ENCODE data around the gene CBR1.
"Not testable (repeated sequence)": the region's sequence is repeated elsewhere in the genome, so short reads cannot be mapped to it uniquely, and the experiment has no call there.

Gene CBR1

DNA sequence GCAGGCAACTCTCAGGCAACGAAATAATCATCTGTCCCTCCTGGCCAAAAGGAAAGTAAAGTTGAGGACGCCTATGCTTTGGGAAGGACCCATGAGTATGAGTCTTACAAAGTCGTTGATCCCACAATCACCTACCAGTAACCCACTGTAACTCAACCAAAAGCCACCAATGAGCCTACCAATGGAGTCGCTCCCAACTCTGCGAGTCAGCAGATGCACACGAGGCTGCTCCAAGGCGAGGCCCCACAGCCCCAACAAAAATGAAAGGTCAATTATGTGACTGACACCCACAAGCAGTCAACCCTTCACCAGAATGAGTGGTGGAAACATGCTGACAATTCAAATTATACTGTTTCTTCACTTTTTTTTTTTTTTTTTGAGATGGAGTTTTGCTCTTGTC is 21.5 kb upstream of the CBR1 start:
- no peak for DNase-seq (ENCODE audit: low read depth in 2 of 2)

DNA sequence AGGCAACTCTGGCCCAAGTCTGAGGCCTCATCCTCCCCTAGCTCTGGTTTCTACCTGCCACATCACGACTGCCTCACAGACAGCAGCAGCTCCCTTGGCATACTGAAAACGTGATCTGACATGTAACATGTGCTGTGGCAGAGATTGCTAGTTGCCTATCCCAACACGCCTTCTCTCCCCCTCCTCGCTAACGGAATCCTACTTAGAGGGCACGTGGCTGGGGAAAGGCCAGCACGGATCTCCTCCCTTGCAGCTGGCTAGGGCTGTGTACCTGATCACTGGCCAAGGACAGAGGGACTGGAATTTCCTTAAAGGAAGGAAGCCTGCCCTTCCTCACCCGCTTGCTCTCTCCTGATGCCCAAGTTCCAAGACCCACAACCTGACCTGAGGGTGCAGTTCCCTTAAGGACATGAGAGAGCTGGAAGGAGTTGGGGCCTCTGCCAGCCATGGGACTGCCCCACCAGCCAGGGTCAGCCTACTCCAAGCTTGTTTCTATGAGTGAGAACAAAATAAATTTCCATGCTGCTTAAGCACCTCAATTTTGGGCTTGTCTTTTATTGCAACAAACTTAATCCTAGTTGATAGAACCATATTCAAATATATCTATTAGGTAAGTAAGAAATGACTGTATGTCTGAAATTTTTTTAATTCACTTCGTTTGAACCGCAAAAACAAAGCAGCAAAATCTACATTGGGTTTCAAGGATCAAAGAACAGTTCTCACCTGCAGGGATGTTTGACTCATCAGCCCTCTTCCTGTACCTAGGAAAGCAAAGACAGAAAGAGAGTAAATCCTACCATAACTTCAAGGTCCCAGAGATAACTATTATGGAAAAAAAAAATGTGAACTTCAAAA is 16.7 kb upstream of the CBR1 start:
- no peak for DNase-seq (ENCODE audit: low read depth in 2 of 2)

DNA sequence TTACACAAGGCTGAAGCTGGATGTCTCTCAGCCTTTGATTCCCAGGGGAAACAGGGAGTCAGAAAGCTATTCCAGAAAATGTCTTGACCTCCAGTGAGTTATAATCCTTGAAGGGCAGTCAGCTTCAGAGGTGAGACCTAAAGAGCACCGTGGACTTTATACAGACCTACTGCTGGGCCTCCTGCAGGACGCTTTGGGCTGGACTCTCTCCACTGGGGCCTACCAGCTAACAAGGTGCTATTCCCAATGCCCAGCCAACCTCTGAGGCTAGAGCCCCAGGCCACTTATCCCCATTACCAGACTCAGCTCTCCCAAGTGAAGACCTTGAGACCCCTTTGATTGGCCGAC is 16.1 kb upstream of the CBR1 start:
- no peak for DNase-seq (ENCODE audit: low read depth in 2 of 2)

DNA sequence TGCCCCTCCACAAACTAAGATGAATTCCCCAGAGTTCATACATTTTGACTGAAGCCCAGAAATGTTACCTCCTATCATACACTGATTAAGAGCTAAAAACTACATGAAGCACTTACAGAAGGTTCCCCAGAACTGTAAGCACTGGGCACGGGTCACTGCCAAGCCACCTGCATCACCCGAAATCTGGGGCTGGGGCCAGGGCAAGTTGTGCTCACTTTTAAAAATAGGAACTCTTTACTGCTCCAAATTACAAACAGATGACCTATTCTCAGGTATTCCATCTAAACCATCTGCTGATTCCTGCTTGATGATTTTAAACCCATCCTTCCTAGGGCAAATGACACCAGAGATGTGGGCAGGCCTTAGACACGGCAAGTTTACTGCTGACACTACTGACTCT is 14.3 kb upstream of the CBR1 start:
- no peak for DNase-seq (ENCODE audit: low read depth in 2 of 2)

DNA sequence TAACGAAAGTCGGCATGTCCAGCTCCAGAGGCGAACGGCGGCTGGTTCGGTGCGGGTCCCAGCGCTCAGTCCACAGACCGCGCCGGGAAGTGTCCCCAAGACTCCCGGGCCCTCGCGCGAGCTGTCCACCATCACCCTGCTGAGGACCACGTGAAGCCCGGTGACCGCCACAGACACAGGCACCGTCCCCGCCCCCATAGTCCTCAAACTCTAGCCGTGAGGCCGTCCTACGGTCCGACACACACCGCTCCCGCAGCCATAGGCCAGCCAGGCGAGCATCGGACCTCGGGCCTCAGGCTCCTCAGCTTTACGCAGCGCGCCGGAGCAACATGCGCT is 10.0 kb upstream of the CBR1 start:
- no peak for DNase-seq (ENCODE audit: low read depth in 2 of 2)

DNA sequence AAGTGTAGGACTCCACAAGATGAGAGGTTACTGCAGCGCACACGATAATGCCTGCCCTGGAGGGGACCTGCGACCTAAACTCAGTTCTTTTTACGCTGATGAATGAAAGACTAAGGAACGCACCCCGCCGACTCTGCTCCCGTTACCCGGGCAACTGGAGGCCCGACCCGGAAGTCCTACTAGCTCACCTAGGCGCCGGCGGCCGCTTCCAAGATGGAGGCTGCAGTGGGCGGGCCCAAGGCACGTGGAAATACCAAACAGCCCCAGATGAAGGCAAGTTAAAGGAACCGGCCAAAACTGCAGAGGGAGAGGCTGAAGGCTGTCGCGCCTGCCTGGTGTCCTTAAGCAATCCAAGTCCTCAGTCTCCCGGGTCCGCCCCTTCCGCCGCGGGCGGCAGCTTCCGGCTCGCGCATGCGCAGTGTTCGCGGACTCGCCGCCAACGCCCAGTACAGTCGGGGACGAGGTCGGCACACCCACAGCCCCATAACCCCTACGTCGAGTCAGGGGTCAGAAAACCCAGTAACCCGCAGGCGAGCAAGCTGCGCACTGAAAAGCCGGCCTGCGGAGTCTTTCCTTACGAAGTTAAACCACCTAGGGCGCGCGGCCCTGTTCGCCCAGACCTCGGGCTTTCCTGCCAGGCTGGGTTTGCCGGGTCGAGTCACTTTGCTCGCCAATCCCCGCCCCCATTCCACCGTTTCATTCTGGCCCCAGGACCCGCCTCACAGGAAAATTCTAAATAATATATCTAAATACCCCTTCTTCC is 9.5 kb upstream of the CBR1 start, which contains the start of gene SETD4:
SETD4 (minus strand) TSS at position 368 of the 763 bp plus-strand sequence. CDS start 1,638 bp downstream, outside the sequence.
- DNase-seq (ENCODE audit: low read depth in 2 of 2): peak; percentile 82 to 83

DNA sequence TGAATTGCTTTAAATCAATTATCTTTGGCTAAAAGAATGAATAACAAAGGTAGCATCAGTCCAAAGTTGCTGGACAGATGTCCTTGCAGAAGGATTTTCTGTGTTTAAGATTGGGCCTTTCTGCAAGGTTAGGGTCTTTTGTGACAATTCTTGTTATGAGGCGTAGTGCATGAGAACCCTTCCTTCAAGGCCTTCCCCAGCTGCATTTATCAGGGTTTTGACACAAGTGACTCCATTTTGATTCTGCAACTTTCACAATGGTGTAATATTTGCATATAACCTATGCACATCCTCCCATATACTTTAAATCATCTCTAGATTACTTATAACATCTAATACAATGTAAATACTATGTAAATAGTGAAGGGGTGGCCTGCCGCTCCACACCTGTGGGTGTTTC is 8.4 kb upstream of the CBR1 start:
- no peak for DNase-seq (ENCODE audit: low read depth in 2 of 2)

DNA sequence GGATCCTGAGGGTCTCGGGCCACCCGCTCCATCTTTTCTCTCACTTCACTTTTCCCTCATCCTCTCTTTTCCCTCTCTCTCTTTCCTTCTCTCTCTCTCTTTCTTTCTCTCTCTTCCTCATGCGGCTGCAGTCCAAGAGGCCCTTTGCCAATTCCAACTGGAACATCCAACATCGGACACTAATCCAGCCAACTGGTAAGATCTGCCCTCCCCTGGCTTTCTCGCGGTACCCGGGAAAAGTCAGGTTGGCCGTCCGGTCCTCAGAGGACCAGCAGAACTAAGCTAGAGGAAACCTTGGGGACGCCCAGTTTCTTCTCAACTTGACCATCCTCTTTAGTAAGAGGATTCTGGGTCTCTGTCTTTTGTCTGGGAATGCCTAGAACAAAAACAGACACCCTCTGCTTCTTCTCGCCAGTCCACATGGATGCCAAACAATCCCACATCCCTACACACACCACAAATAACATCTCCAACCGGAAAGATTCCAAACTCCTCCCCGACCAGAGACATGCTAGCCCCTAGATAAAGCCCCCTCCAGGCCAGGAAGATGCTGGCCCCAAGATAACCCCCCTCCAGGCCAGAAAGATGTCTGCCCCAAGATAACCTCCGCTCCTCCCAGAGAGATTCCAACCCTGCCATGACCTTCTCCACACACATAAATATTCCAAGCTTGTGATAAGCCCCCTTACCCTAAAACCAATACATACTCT is 6.3 kb upstream of the CBR1 start:
- no peak for DNase-seq (ENCODE audit: low read depth in 2 of 2)

DNA sequence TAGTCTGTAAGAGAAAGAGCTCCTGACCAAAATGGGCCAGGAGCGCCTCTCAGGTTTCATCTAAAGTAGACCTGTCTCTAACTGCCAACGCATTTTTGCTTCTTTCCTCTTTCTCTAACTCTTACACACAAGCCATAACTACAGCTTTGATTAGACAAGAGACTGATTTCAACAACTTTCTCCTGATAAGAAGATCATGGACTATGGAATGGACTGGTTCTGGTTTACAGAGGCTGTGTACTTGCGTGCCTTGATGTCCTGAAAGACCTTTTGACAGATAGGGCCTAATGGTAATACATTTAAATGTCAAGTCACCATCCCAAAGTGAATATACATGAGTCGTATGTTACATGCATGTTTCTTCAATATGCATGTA is 5.8 kb upstream of the CBR1 start:
- no peak for DNase-seq (ENCODE audit: low read depth in 2 of 2)

DNA sequence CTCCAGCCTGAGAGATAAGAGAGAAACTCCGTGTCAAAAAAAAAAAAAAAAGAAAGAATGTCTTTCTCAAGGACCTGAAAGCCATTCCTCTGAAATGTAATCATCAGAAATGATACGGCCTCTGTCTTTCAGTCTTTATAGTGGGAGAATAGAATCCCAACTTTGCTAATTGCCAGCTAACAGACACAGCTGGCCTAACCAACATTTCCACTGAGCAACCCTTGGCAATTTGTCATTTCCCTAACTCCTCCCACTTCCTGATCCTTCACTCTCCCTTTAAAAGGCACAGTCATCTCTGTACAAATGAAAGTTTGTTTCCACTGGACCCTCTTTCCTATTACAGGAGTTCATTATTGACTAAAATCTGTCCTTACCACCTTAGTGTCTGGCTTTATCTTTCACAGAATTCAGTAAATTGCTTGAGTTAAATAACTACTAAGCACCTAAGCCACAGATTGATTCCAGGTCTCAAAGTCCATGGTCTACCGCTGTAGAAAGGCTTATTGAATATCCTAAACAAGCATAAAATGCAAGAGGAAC is 4.3 kb upstream of the CBR1 start:
- peak in 1 of 2 experiments; percentile 29 for DNase-seq (ENCODE audit: low read depth in 2 of 2)

DNA sequence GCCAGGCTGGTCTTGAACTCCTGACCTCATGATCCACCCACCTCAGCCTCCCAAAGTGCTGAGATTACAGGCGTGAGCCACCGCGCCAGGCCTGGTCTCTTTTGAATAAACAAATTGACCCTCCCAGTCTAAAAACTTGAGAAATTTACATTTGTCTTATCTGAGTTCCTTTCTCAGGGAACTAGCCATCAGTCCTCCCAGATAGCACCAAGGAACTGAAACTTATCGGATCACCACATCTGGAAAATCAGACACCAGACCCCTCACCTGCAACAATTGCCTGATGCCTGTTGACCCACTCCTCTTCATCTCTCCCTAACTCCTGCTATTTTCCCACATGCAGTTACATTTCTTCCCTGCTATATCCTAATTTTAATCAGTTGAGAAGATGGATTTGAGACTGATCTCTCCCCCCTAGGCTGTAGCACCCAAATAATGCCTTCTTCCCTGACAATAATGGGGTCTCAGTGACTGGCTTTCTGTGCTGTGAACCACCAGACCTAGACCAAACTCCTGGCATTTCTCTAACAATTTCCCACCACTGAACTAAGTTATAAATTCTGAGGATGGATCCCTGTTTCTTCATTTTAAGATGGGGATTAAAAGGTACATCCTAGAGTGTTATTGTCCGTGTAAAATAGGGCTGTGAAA is 951 bp upstream of the CBR1 start:
- no peak for DNase-seq (ENCODE audit: low read depth in 2 of 2)

DNA sequence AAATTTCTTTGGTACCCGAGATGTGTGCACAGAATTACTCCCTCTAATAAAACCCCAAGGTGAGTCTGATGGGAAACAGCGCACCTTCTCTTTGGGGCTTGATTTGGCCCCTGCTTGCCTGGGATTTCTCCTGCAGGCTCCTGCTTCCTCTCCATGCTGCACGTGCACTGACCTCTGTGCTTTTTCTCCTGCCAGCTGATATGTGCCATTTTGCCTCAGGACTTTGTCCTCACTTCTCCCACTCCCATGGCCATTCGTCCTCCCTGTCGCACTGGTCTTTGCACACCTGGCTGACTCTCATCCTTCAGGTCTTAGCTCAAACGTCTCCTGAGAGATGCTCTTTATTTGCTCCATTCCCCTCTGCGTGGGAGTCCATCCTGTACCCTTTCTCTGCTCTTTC is 1.2 kb downstream of the CBR1 start:
- DNase-seq (ENCODE audit: low read depth in 2 of 2): no peak

DNA sequence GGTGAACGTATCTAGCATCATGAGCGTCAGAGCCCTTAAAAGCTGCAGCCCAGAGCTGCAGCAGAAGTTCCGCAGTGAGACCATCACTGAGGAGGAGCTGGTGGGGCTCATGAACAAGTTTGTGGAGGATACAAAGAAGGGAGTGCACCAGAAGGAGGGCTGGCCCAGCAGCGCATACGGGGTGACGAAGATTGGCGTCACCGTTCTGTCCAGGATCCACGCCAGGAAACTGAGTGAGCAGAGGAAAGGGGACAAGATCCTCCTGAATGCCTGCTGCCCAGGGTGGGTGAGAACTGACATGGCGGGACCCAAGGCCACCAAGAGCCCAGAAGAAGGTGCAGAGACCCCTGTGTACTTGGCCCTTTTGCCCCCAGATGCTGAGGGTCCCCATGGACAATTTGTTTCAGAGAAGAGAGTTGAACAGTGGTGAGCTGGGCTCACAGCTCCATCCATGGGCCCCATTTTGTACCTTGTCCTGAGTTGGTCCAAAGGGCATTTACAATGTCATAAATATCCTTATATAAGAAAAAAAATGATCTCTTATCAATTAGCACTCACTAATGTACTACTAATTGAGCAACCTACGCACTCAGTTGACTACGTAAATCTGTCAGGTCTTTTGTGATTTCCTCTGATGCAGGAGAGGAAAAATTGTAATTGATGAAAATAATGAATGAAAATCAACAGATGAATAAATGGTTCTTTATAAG is 2.8 kb downstream of the CBR1 start:
- DNase-seq (ENCODE audit: low read depth in 2 of 2): no peak

DNA sequence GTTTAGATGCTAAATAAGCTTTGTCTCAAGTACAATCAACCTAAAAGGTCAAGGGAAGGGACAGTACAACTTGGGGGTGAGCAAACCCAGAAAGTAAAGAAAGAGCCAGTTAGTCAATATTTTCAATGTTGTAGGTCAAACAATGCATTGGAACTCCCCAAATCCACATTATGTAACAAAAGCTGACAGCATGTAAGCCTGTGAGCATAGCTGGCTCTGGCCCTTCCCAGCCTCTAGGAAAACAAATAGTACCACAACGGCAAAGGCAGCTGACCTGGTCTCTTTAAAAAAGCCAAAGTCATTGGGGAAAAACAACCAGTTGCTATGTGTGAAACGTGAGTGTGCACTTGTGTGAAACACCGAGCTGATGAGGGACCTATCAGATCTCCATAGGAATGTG is 3.4 kb downstream of the CBR1 start:
- DNase-seq (ENCODE audit: low read depth in 2 of 2): no peak

DNA sequence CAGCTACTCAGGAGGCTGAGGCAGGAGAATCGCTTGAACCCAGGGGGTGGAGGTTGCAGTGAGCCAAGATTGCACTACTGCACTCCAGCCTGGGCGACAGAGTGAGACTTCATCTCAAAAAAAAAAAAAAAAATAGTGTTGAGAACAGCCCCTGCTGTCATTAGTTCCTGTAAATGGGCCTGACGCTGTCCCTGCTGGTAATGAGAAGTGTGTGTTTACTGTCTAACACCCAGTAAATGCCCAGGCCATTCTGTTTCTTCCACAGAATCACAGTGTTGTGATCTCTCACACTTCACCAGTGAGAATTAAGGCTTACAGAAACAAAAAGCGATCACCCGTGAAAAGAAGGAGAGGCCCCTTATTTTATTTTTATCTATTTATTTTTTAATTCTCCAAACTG is 4.1 kb downstream of the CBR1 start:
- DNase-seq (ENCODE audit: low read depth in 2 of 2): not testable (repeated sequence)

DNA sequence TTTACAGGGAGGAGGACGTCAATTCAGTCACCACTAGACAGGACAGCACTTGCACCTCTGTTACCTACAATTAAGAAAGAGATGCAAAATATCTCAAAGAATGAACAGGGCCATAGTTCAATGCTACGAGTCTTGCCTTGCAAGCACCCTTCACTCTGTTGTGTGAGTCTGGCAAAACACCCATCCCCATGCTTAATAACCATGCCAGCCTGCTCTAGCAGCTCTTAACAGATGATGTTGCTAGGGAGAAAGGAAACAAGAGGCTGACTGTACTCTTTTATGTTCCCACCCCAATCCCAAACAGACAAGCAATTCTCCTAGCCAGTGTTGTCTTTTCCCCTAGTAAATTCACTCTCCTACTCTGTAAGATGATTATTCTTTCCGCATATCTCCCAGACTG is 5.3 kb downstream of the CBR1 start:
- DNase-seq (ENCODE audit: low read depth in 2 of 2): no peak

DNA sequence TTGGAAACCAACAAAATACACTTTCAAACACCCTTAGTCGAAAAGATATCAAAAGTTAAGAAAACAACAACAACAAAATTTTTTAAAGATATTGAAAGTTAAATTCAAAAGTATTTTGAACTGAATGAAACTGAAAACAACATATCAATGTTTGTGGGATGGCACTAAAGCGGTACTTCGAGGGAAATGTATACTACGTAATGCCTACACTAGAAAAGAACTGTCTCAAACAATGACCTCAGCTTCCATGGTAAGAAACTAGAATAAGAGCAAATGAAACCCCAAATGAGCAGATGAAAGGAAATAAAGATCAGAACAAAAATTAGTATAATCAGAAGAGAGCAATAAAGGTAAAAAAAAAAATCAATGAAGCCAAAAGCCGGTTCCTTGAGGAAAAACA is 6.1 kb downstream of the CBR1 start:
- no peak for DNase-seq (ENCODE audit: low read depth in 2 of 2)

DNA sequence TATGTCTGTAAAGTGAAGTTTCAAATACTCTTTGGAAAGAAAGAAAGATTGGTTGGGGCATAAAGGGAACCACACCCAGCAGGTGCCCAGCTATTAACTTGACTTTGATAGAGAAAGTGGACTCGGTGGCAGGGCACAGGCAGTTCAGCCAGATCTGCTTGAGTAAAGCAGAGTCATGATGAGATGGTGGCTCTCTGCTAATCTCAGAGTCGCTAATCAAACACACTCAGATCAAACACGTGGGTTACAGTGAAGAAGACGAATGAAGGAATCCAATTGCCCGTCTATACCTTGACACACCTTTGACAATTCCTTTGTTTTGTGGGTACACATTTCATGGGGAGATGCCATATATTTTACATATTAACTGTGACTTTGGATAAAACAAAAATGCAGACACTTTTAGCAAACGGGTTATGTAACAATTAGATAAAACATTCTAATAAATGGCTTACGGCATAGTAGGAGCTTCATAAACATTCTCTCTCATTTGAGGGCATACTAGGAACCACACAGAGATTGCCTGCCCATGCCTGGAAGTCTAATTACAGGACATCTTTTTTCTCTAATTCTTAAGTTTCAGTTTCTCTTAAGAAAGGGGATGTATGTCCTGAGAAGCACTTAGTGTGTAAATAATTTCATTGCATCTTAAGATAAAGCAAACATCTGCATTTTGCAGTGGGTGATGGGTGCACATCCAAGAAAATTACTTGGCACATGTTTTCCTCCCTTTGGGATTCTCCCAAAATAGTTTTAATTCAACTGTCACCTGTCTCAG is 7.2 kb downstream of the CBR1 start:
- DNase-seq (ENCODE audit: low read depth in 2 of 2): no peak

DNA sequence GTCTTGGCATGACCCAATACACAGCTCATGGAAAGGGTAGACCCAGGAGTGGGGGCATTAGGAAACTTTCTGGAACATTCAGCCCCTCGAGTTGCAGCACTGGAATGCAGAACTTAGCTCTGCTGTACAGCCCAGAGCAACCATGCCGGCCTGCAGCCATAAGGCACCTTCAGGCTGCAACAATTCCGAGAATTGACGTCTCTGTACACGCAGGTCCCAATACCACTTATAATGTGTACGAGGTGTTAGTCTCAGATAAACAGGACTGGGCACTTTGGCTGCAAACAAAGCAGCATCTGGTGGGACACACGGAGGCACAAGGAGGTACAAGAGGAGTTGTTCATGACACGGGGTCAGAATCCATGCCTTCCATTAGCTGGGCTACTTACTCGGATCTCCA is 7.9 kb downstream of the CBR1 start:
- DNase-seq (ENCODE audit: low read depth in 2 of 2): no peak

DNA sequence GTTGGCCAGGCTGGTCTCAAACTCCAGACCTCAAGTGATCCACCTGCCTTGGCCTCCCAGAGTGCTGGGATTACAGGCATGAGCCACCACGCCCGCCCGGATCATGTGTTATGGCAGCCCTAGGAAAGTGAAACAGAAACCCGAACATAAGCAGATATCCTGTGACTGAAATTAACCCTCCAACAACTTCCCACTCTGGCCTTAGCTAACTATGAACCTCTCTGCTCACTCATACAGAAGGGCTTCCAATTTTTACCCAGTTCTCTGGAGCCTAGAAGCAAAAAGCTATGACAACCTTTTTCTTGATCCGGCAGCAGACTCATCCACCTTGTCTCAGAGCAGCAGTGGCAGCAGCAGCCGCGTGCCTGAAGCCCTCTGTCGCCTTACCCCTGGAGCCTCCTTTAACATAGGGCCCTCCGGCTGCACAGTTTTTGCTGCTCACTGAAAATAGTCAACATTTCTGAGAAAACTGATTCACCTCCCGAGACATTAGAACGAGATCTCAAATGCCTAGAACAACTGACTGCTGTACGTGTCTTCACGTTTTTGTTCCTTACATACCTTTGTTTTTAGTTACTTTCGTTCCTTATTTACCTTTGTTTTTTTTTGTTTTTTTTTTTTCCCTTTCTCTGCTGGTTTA is 9.3 kb downstream of the CBR1 start:
- no peak for DNase-seq (ENCODE audit: low read depth in 2 of 2)

Measured in fibroblast of skin of left quadriceps (primary cell).